HCT116 (cell line): ENCODE data around the gene SLC18A2. TPM values are rescaled to one million over a fixed set of nuclear protein-coding genes. Genes with fewer than 3 reads are reported as not detected.

ENCODE experiments used
- ATAC-seq: fragments of 200-7000 bp; cut with Tn5 transposase; 2 replicates; pipeline ENCODE4 v1.9.1; 2020; ENCODE audit warnings: mild to moderate bottlenecking, moderate library complexity
- BruUV-seq: library from RNA; stranded (reverse); fragments of 400-500 nt; replicated peaks from 2 replicates; lab custom pipeline; 2021; lab: Mats Ljungman, UMichigan
- CTCF ChIA-PET: fragments of 300-600 bp; sonication (Branson Sonifier 250); formaldehyde crosslinking; loops from one replicate; lab custom pipeline; 2021; ENCODE audit warnings: antibody characterized with exemption; lab: Charles Lee
- POLR2A ChIA-PET: fragments of 300-600, 350-600 bp; sonication (Branson Sonifier 250); formaldehyde crosslinking; loops from one replicate; lab custom pipeline; 2021; ENCODE audit warnings: antibody characterized with exemption; lab: Charles Lee
- RAD21 ChIA-PET, 2 experiments: fragments of 300-600 bp; sonication (Branson Sonifier 250); formaldehyde crosslinking; loops; one replicate each; lab custom pipeline; 2023; ENCODE audit warnings: low total read pairs in 2 of 2; ENCODE audit not compliant: uncharacterized antibody in 2 of 2, unreplicated experiment in 2 of 2, low non-redundant PET in 1 of 2; lab: Charles Lee
- DNase-seq: peaks from one replicate; pipeline ENCODE4 v3.0.0-alpha.2; 2010; ENCODE audit warnings: low read depth, low spot score
- H2AFZ ChIP-seq: fragments of 200-600 bp; shearing (Covaris generic), sonication (generic); 2 replicates; pipeline ENCODE4 v1.6.1; 2017; ENCODE audit warnings: low read depth, mixed run types, mixed read lengths, antibody characterized with exemption, low read length; ENCODE audit not compliant: poor library complexity, severe bottlenecking
- H3K27ac ChIP-seq: 2 replicates; pipeline ENCODE4 v1.5.1; 2012; ENCODE audit warnings: low read depth, low read length
- H3K27me3 ChIP-seq: fragments of 200-600 bp; sonication (generic); 2 replicates; pipeline ENCODE4 v1.6.1; 2016; ENCODE audit warnings: mixed run types, low read length, mixed read lengths; ENCODE audit not compliant: insufficient read depth
- H3K36me3 ChIP-seq, 2 experiments: fragments of 200-500 bp in 1 of 2; fragments of 200-600 bp in 1 of 2; sonication (Bioruptor generic) in 1 of 2; sonication (generic) in 1 of 2; 2 replicates each; pipeline versions ENCODE4 v1.5.1 to v1.6.1; 2014 to 2016; ENCODE audit warnings: low read length in 2 of 2, inconsistent platforms in 1 of 2, mixed read lengths in 1 of 2, mixed run types in 1 of 2; ENCODE audit not compliant: insufficient read depth in 2 of 2, control insufficient read depth in 1 of 2
- H3K4me1 ChIP-seq, 2 experiments: fragments of 200-600 bp in 1 of 2; sonication (generic) in 1 of 2; 2 replicates each; pipeline versions ENCODE4 v1.5.1 to v1.6.1; 2012 to 2017; ENCODE audit warnings: low read length in 2 of 2, inconsistent platforms in 1 of 2, mild to moderate bottlenecking in 1 of 2, mixed read lengths in 1 of 2, mixed run types in 1 of 2, moderate library complexity in 1 of 2; ENCODE audit not compliant: insufficient read depth in 2 of 2, control insufficient read depth in 1 of 2
- H3K4me2 ChIP-seq: fragments of 200-600 bp; sonication (generic); 2 replicates; pipeline ENCODE4 v1.6.1; 2017; ENCODE audit warnings: mixed run types, low read length, mixed read lengths
- H3K4me3 ChIP-seq, 2 experiments: fragments of 200-600 bp in 1 of 2; sonication (generic) in 1 of 2; replicated peaks in 1 of 2; 2 replicates each; pipeline ENCODE4 v1.5.1; 2011 to 2016; ENCODE audit warnings: low read length in 2 of 2, control low read depth in 1 of 2, low read depth in 1 of 2, mild to moderate bottlenecking in 1 of 2, mixed read lengths in 1 of 2, mixed run types in 1 of 2
- H3K79me2 ChIP-seq: fragments of 200-600 bp; sonication (generic); 2 replicates; pipeline ENCODE4 v1.6.1; 2017; ENCODE audit warnings: mild to moderate bottlenecking, mixed run types, low read length, moderate library complexity, mixed read lengths; ENCODE audit not compliant: insufficient read depth
- H3K9ac ChIP-seq: fragments of 200-600 bp; sonication (generic); 2 replicates; pipeline ENCODE4 v1.6.1; 2016; ENCODE audit warnings: low read length, mixed read lengths
- H3K9me2 ChIP-seq: fragments of 200-600 bp; sonication (generic), shearing (Covaris generic); 2 replicates; pipeline ENCODE4 v1.6.1; 2017; ENCODE audit warnings: mixed run types, mild to moderate bottlenecking, moderate library complexity; ENCODE audit not compliant: insufficient read depth
- H3K9me3 ChIP-seq, 2 experiments: fragments of 200-500 bp in 1 of 2; fragments of 200-600 bp in 1 of 2; sonication (Bioruptor generic) in 1 of 2; sonication (generic) in 1 of 2; 2 replicates each; pipeline ENCODE4 v1.6.1; 2014 to 2017; ENCODE audit warnings: low read length in 2 of 2, mixed read lengths in 2 of 2, inconsistent platforms in 1 of 2, low read depth in 1 of 2, mild to moderate bottlenecking in 1 of 2, mixed run types in 1 of 2, moderate library complexity in 1 of 2; ENCODE audit not compliant: control insufficient read depth in 1 of 2, insufficient read depth in 1 of 2
- H4K20me1 ChIP-seq: fragments of 200-600 bp; sonication (generic), shearing (Covaris generic); 2 replicates; pipeline ENCODE4 v1.6.1; 2017; ENCODE audit warnings: mixed run types, mild to moderate bottlenecking, moderate library complexity; ENCODE audit not compliant: insufficient read depth
- CTCF ChIP-seq, 3 experiments: fragments of 200-600 bp in 1 of 3; sonication (generic) in 1 of 3; IDR thresholded peaks in 2 of 3; conservative IDR thresholded peaks in 1 of 3; 2 replicates each; pipeline ENCODE4 v1.5.1; 2012 to 2017; ENCODE audit warnings: low read depth in 2 of 3, low read length in 2 of 3, antibody characterized with exemption in 1 of 3, borderline replicate concordance in 1 of 3, control low read depth in 1 of 3, mild to moderate bottlenecking in 1 of 3, mixed read lengths in 1 of 3, mixed run types in 1 of 3, moderate library complexity in 1 of 3; ENCODE audit not compliant: insufficient read depth in 1 of 3
- EGR1 ChIP-seq: IDR thresholded peaks from 2 replicates; pipeline ENCODE4 v1.6.1; 2012; ENCODE audit warnings: low read depth
- EZH2 ChIP-seq: fragments of 200-600 bp; sonication (generic); IDR thresholded peaks from 2 replicates; pipeline ENCODE4 v1.6.1; 2017; ENCODE audit warnings: antibody characterized with exemption, mixed run types
- POLR2A ChIP-seq: IDR thresholded peaks from 2 replicates; pipeline ENCODE4 v1.7.0; 2011; ENCODE audit warnings: borderline replicate concordance; ENCODE audit not compliant: insufficient read depth, insufficient read length; ENCODE audit errors: extremely low read depth
- POLR2AphosphoS5 ChIP-seq: IDR thresholded peaks from 2 replicates; pipeline ENCODE4 v1.6.1; 2011; ENCODE audit warnings: mild to moderate bottlenecking, low read depth, low read length, moderate library complexity
- RAD21 ChIP-seq: IDR thresholded peaks from 2 replicates; pipeline ENCODE4 v1.6.1; 2012; ENCODE audit warnings: low read depth, mild to moderate bottlenecking
- SP1 ChIP-seq: IDR thresholded peaks from 2 replicates; pipeline ENCODE4 v1.6.1; 2012; ENCODE audit warnings: low read depth
- intact Hi-C: fragments of 100-400 bp; cut with micrococcal nuclease; formaldehyde crosslinking; loops from 2 replicates; pipeline ENCODE4 v1.10.0; 2022
- total RNA-seq: library from RNA; stranded (reverse); gene quantifications from one replicate; pipeline ENCODE4 v1.2.1, GENCODE V29; 2021; ENCODE audit not compliant: unreplicated experiment
- TF ChIP-seq, protein P1 (sequence below): IDR thresholded peaks from 2 replicates; pipeline ENCODE4 v1.6.1; 2012

Gene SLC18A2
- total RNA-seq, 1 experiment from 2014 or later = not detected

DNA sequence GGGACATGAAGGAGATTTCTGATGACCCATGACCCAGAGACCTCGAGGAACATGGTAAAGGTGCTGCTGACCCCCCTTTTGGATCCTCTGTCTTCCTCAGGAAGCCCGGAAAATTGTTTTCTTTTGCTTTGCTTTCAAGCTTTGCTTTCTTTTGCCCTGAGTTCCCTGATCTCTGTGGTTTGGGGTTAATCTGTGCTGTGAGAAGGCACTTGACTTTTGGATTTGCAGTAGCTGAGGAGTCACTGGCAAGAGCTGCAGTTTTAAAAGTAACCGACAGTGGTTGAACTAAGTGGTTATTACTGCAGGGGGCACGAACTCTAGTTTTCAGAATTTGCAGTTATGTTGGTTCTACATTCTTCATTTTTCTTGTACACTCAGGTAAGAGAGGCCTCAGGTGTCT, 81.3 kb downstream of the SLC18A2 start:
- Histone ChIP-seq H3K27me3 (no peaks in the 10 kb centered on the region), H4K20me1 (peaks cover 21% of the 10 kb centered on the region; the same call in 1 of the 2 replicates), H3K9me2 (no peaks in the 10 kb centered on the region), H3K36me3 (no peaks in the 10 kb centered on the region; a peak in 1 of 4 replicates), H3K4me1 (no peaks in the 10 kb centered on the region), H3K4me3 (no peak overlapping the region), H3K27ac (no peak overlapping the region), H3K79me2 (peaks cover 85% of the 10 kb centered on the region), H2AFZ (no peak overlapping the region), H3K4me2 (no peak overlapping the region), H3K9ac (no peak overlapping the region), H3K9me3 (no peaks in the 10 kb centered on the region)
- ChIA-PET POLR2A (no interaction called here), RAD21 (interaction anchor here in 1 of 2 experiments (0.7 kb wide), 1 partner anchor 95 kb away, joined by 3 read pairs; no protein-coding TSS in a partner anchor), CTCF (interaction anchor here (0.9 to 2.0 kb wide), 4 partner anchors 9 to 106 kb away, joined by 3 to 10 read pairs (median 4); no protein-coding TSS in a partner anchor)
- no peak for ATAC-seq
- TF ChIP-seq, protein P1, sequence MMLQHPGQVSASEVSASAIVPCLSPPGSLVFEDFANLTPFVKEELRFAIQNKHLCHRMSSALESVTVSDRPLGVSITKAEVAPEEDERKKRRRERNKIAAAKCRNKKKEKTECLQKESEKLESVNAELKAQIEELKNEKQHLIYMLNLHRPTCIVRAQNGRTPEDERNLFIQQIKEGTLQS = no peak
- TF ChIP-seq SP1 = no peak
- TF ChIP-seq RAD21 = no peak
- TF ChIP-seq POLR2A = no peak
- no peak for TF ChIP-seq EGR1
- no peak for TF ChIP-seq CTCF (IDR thresholded peaks at IDR 0.05 in 2 of 3, conservative IDR thresholded peaks at IDR 0.05 in 1 of 3; ENCODE audit: borderline replicate concordance in 1 of 3, insufficient read depth in 1 of 3, low read depth in 2 of 3, low read length in 2 of 3)
- no peak for TF ChIP-seq EZH2
- TF ChIP-seq POLR2AphosphoS5 = no peak
- intact Hi-C loops = no loop called here
- no TSS peak for BruUV-seq
- DNase-seq = no peak
